HepG2 (cell line): Measurements from ENCODE around the gene ACSM2B. TPM values are rescaled to one million over a fixed set of nuclear protein-coding genes. Genes with fewer than 3 reads are reported as not detected.

Source experiments
- ARNT ChIP-seq: fragments of 450-650 bp; IDR thresholded peaks from 2 replicates; pipeline ENCODE4 v1.6.1; 2017
- HOXA9 ChIP-seq: sonication (generic); formaldehyde crosslinking; IDR thresholded peaks from 2 replicates; pipeline ENCODE4 v1.8.1; 2022; ENCODE audit warnings: missing genetic modification reagents, mild to moderate bottlenecking, moderate library complexity, borderline replicate concordance
- MIER3 ChIP-seq: IDR thresholded peaks from 2 replicates; pipeline ENCODE4 v1.6.1; 2016; ENCODE audit warnings: missing compliant biosample characterization, borderline replicate concordance
- PHB2 ChIP-seq: fragments of 450-650 bp; IDR thresholded peaks from 2 replicates; pipeline ENCODE4 v1.6.1; 2018; ENCODE audit not compliant: partially characterized antibody
- REL ChIP-seq: sonication (generic); formaldehyde crosslinking; conservative IDR thresholded peaks from 2 replicates; pipeline ENCODE4 v1.8.0; 2022; ENCODE audit warnings: mild to moderate bottlenecking, missing genetic modification reagents, moderate library complexity
- SRF ChIP-seq: IDR thresholded peaks from 2 replicates; pipeline ENCODE4 v1.6.1; 2011; ENCODE audit warnings: mild to moderate bottlenecking, low read depth, low read length, moderate library complexity
- ZBTB25 ChIP-seq: IDR thresholded peaks from 2 replicates; pipeline ENCODE4 v1.6.1; 2018; ENCODE audit warnings: missing genetic modification reagents
- ZNF20 ChIP-seq: sonication (generic); formaldehyde crosslinking; IDR thresholded peaks from 2 replicates; pipeline ENCODE4 v1.4.0; 2020; ENCODE audit warnings: mild to moderate bottlenecking, moderate library complexity, missing genetic modification reagents
- ZNF207 ChIP-seq: fragments of 450-650 bp; IDR thresholded peaks from 2 replicates; pipeline ENCODE4 v1.6.1; 2016; ENCODE audit warnings: antibody characterized with exemption, borderline replicate concordance
- ZNF354B ChIP-seq: sonication (generic); formaldehyde crosslinking; IDR thresholded peaks from 2 replicates; pipeline ENCODE4 v1.8.0; 2022; ENCODE audit warnings: mild to moderate bottlenecking, missing genetic modification reagents
- ZNF496 ChIP-seq: sonication (generic); formaldehyde crosslinking; IDR thresholded peaks from 2 replicates; pipeline ENCODE4 v1.8.1; 2023; ENCODE audit warnings: mild to moderate bottlenecking, moderate library complexity, missing genetic modification reagents; ENCODE audit not compliant: insufficient replicate concordance
- ZNF563 ChIP-seq: sonication (generic); formaldehyde crosslinking; IDR thresholded peaks from 2 replicates; pipeline ENCODE4 v1.8.0; 2022; ENCODE audit warnings: mild to moderate bottlenecking, moderate library complexity, missing genetic modification reagents
- ZNF619 ChIP-seq: sonication (generic); formaldehyde crosslinking; IDR thresholded peaks from 2 replicates; pipeline ENCODE4 v1.4.0; 2020; ENCODE audit warnings: mild to moderate bottlenecking, missing genetic modification reagents
- polyA plus RNA-seq, 8 experiments: library from polyadenylated mRNA; depleted of rRNA in 3 of 8; stranded (reverse) in 7 of 8; unstranded in 1 of 8; fragments of >200 nt; fragmentation: Illumina TruSeq in 4 of 8; extraction: Trizol in 4 of 8; gene quantifications; 2 replicates each; pipeline versions ENCODE4 v1.2.1 to v1.2.3, GENCODE V29; 2011 to 2016; ENCODE audit warnings: low read depth in 4 of 8, missing spikeins in 1 of 8, mixed read lengths in 1 of 8; ENCODE audit not compliant: insufficient read depth in 1 of 8
- total RNA-seq, 5 experiments: library from RNA; depleted of rRNA; stranded (reverse); fragments of >200 nt; fragmentation: Illumina TruSeq; extraction: Trizol; gene quantifications; 2 replicates each; pipeline ENCODE4 v1.2.3, GENCODE V29; 2016; ENCODE audit warnings: low read depth in 1 of 5
- TF ChIP-seq, protein P1 (sequence below): IDR thresholded peaks from 2 replicates; pipeline ENCODE4 v1.4.0; 2020; ENCODE audit warnings: mild to moderate bottlenecking, missing genetic modification reagents
- TF ChIP-seq, protein P2 (sequence below): sonication (generic); formaldehyde crosslinking; IDR thresholded peaks from 2 replicates; pipeline ENCODE4 v1.5.0; 2020; ENCODE audit warnings: mild to moderate bottlenecking, low read depth, missing genetic modification reagents, borderline replicate concordance
- TF ChIP-seq, protein P3 (sequence below), 2 experiments: fragments of 450-650 bp in 1 of 2; sonication (generic) in 1 of 2; formaldehyde crosslinking in 1 of 2; IDR thresholded peaks; 2 replicates each; pipeline versions ENCODE4 v1.6.1 to v1.8.0; 2016 to 2022; ENCODE audit warnings: antibody characterized with exemption in 1 of 2, mild to moderate bottlenecking in 1 of 2, missing genetic modification reagents in 1 of 2

Gene ACSM2B
- total and polyA plus RNA-seq, 2 of the 13 experiments (the other 11 are each of a cell fraction or from before 2014, with no cell fraction given), result 22.9 to 34.0 TPM

- TF ChIP-seq ZNF563, result no peak
- no peak for TF ChIP-seq ARNT
- no peak for TF ChIP-seq ZNF354B (CRISPR knock-in tag)
- no peak for TF ChIP-seq REL (CRISPR knock-in tag)
- TF ChIP-seq HOXA9 (CRISPR knock-in tag), result no peak
- TF ChIP-seq ZBTB25, result no peak
- TF ChIP-seq ZNF207, result no peak
- TF ChIP-seq PHB2, result no peak
- no peak for TF ChIP-seq ZNF619
- TF ChIP-seq, protein P1, sequence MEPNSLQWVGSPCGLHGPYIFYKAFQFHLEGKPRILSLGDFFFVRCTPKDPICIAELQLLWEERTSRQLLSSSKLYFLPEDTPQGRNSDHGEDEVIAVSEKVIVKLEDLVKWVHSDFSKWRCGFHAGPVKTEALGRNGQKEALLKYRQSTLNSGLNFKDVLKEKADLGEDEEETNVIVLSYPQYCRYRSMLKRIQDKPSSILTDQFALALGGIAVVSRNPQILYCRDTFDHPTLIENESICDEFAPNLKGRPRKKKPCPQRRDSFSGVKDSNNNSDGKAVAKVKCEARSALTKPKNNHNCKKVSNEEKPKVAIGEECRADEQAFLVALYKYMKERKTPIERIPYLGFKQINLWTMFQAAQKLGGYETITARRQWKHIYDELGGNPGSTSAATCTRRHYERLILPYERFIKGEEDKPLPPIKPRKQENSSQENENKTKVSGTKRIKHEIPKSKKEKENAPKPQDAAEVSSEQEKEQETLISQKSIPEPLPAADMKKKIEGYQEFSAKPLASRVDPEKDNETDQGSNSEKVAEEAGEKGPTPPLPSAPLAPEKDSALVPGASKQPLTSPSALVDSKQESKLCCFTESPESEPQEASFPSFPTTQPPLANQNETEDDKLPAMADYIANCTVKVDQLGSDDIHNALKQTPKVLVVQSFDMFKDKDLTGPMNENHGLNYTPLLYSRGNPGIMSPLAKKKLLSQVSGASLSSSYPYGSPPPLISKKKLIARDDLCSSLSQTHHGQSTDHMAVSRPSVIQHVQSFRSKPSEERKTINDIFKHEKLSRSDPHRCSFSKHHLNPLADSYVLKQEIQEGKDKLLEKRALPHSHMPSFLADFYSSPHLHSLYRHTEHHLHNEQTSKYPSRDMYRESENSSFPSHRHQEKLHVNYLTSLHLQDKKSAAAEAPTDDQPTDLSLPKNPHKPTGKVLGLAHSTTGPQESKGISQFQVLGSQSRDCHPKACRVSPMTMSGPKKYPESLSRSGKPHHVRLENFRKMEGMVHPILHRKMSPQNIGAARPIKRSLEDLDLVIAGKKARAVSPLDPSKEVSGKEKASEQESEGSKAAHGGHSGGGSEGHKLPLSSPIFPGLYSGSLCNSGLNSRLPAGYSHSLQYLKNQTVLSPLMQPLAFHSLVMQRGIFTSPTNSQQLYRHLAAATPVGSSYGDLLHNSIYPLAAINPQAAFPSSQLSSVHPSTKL, result peak; percentile 66
- no peak for TF ChIP-seq MIER3 (CRISPR knock-in tag)
- no peak for TF ChIP-seq ZNF496 (CRISPR knock-in tag)
- no peak for TF ChIP-seq ZNF20 (CRISPR knock-in tag)
- TF ChIP-seq, protein P2, sequence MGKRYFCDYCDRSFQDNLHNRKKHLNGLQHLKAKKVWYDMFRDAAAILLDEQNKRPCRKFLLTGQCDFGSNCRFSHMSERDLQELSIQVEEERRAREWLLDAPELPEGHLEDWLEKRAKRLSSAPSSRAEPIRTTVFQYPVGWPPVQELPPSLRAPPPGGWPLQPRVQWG (CRISPR knock-in tag), result no peak
- TF ChIP-seq, protein P3, sequence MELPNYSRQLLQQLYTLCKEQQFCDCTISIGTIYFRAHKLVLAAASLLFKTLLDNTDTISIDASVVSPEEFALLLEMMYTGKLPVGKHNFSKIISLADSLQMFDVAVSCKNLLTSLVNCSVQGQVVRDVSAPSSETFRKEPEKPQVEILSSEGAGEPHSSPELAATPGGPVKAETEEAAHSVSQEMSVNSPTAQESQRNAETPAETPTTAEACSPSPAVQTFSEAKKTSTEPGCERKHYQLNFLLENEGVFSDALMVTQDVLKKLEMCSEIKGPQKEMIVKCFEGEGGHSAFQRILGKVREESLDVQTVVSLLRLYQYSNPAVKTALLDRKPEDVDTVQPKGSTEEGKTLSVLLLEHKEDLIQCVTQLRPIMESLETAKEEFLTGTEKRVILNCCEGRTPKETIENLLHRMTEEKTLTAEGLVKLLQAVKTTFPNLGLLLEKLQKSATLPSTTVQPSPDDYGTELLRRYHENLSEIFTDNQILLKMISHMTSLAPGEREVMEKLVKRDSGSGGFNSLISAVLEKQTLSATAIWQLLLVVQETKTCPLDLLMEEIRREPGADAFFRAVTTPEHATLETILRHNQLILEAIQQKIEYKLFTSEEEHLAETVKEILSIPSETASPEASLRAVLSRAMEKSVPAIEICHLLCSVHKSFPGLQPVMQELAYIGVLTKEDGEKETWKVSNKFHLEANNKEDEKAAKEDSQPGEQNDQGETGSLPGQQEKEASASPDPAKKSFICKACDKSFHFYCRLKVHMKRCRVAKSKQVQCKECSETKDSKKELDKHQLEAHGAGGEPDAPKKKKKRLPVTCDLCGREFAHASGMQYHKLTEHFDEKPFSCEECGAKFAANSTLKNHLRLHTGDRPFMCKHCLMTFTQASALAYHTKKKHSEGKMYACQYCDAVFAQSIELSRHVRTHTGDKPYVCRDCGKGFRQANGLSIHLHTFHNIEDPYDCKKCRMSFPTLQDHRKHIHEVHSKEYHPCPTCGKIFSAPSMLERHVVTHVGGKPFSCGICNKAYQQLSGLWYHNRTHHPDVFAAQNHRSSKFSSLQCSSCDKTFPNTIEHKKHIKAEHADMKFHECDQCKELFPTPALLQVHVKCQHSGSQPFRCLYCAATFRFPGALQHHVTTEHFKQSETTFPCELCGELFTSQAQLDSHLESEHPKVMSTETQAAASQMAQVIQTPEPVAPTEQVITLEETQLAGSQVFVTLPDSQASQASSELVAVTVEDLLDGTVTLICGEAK (IDR thresholded peaks at IDR 0.05), result peak; percentile 98
- TF ChIP-seq, protein P3 (CRISPR knock-in tag; IDR thresholded peaks at IDR 0.05), result peak; percentile 100
- no peak for TF ChIP-seq SRF
Measured at GRCh38 chr16:20538181-20538580, 38.0 kb downstream of the ACSM2B start (continued).
